ENCODE results near the gene CXCR6.

CXCR6 gene

DNA sequence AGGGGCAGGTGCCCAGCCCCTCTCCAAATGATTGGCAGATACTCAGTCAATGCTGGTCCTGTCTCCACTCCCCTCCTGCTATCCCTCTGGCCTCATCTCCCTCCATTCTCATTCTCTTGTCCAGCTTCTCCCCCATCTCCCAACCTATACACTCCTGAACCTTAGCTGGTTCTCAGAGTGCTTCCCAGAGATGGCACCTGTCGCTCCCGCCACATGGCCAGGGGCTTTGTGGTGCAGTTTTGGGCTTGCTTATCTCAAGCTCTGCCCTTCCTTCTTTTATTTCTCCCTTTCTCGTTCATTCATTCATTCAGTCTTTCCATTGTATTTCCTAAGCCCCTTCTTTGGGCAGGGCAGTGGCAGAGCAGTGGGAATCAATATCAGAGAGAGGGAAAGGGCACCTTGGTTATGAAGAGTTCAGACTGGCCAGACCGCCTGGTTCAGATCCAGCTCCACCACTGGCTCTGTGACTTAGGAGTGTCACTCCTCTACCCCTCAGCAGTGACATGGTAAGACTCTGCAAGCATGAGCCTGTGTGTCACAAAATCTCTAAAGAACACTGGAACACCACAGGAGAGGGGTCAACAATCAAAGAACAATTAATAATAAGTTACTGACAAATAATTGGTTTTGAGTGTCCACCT is 20.2 kb upstream of the CXCR6 start:
- DNase-seq, result no peak

DNA sequence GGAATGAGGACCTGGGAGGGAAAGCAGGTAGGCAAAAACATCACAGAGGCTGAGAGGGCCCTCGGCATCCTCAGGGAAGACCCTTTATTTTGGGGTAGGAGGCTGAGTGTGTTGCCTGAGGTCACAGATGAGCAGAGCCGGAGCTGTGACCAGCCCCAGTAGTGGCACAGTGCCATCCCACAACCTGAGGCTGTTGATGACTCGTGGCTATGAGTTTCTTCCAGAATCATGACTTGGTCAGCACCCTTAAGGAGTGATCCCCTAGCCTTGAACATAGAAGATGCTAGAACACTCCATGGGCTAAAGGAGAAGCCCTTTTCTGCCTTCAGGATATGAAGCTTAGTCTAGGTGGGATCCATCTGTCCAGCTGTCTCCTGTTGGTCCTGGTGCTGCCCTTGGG is 19.5 kb upstream of the CXCR6 start:
- DNase-seq, result no peak

DNA sequence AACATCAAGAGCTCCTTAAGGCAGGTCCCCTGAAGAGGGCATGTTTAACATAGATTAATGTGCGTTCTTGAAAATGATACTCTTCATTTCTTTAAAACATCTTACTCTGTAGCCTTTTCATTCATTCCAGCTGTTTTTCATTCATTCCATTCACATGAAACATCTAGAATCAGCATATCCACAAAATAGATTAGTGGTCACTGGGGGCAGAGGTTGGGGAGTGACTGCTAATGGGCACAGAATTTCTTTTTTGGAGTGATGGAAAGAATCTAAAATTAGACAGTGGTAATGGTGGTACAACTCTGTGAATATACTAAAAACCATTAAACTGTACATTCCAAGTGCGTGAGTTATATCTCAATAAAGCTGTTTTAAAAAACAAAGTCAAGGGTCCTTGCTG is 15.4 kb upstream of the CXCR6 start:
- DNase-seq, result no peak

DNA sequence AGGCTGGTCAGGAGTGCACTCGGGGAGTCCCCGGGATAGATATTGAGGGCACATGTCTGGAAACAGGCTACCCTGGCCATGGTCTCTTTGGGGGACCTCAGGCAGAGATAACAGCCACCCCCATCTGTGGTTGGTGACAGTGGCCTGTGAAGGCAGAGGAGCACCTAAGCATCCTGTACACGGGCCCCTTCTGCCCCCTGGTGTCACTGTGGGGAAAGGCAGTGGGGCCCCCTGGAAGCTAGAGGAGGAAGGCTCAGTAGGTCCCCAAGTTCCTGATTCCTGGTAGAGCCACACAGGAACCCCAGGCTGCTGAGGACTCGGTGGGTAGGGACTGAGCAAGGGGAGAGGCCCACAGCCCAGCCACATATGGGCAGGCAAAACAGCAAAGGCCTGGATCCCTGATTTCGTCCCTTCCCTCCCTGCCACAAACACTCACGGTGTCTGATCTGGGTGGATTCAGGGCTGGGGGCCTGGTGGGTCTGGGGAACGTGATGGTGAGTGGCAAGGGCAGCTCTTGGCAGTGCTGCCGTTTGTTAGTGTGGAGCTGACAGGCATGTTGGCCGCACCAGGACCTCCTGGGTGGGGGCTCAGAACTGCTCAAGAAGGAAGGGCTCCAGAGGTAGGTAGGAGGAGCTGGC is 14.1 kb upstream of the CXCR6 start:
- peak; percentile 69 for DNase-seq

DNA sequence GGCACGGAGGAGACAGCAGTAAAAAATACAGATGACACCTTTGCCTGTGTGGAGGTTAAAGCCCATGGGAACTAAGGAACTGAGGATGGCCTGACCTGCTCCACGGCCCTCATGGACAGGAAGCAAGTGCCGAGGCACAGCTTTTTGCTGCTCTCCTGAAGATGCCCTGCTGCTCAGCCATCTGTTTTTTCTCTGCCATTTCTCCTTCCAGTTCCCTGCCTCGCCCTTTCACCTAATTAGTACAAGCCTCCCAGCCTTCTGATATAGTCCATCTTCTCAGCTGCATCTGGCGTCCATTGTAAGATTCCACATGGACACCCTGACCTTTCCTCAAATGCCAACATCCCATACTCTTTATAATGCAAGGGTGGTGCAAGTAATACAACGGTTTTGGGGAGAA is 11.8 kb upstream of the CXCR6 start:
- DNase-seq, result no peak

DNA sequence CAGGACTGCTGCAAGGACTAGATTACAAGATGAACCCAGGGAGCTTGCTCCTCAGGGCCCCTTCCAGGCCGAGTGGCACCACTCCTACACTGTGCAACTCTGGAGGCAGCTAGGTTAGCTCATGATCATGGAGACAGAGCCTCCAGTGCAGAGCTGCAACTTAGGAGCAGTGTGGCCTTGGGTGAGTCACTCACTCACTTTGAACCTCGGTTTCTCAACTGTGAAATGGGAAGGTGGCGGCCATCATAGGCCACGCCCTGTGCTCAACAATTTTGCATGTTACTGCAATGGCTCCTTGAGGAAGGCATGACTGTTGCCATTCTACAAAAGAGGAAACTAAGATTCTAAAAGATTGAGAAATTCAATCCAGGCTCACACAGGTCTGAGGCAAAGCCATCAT is 11.2 kb upstream of the CXCR6 start:
- no peak for DNase-seq

DNA sequence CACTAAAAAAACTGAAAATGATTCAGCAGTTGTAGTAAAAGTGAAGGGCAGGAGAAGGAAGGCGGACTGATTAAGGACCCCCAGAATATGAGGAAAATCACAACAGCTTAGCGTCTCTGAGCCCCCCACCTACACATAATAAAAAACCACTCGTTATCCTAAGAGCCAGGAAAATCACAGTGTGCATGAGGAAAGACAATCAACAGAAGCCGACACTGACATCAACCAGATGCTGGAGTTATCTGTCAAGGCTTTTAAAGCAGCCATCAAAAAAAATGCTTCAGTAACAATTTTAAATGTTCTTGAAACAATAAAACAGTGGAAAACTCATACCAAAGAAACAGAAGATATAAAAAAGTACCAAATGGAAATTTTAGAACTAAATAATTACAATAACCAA is 9.7 kb upstream of the CXCR6 start:
- DNase-seq, result no peak

DNA sequence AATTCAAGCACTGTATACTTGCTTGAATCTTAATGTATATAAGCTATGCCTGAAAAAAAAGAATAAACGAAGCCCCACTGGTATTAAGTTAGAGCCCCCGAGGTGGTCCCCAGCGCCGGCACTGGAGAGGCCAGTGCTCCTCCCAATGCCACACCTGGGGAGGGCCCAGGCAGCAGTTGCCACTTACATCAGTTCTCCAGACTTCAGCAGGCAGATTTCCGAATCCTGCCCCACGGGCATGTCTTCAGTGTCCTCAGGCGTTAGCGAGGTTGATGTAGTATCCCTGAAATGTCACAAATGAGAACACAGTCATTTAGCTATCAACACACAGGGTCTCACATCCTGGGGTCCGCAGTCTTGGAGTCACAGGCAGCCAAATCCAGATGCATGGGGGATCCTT is 7.0 kb upstream of the CXCR6 start:
- DNase-seq, result no peak

DNA sequence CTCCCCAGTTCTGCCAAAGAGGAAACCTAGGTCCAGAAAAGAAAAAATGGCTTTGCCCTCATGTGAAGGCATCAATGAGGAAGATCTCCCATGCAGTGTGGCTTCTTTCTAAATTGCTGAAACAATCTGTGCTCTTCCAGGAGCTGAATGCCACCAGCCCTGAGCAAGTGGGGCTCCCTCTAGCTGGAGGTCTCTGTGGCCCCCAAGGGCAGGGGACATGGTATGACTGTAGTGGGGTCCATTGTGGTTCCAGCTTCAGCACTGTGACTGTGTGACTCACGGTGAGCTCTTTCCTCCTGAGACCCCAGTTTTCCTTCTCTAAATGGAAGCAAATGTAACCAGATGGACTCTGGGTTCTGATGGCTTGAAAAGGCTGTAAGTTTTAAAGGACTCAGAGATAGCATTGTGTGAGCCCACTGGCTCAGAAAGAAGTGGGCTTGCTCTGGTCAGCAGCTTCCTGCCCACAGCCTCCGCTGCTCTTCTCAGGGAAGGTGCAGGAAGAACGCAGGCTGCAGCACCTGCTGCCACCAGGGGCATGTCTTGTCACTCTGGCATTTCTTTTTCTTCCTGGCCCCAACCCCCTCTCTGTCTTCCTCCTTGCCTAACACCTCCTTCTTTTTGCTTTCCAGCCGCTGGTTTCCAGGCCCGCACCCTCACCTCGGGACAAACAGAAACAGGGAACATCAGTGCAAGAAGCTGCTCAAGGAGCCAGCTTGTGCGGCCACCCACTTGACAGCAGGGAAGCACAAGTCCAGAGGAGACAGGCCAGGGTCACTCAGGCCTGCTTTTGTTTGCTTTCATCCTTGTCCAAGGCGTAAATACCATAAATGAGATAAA is 5.8 kb upstream of the CXCR6 start:
- DNase-seq, result no peak

DNA sequence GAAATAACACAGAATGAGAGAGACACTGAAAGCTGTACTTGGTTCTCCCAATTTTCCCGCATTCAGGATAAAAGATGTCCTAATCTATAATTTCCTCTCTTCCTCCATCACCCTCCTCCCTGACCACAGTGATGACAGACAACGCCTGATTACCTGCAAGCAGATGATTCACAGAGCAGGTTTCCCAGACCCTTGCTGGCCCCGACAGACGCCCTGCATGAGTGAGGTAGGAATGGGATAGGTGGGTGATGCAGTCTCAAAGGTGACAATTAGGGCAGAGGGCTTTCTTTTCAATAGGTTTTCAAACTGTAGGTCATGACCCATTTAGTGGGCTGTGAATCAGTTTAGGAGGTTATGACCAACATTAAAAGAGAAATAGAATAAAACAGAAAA is 5.2 kb upstream of the CXCR6 start:
- DNase-seq, result no peak

DNA sequence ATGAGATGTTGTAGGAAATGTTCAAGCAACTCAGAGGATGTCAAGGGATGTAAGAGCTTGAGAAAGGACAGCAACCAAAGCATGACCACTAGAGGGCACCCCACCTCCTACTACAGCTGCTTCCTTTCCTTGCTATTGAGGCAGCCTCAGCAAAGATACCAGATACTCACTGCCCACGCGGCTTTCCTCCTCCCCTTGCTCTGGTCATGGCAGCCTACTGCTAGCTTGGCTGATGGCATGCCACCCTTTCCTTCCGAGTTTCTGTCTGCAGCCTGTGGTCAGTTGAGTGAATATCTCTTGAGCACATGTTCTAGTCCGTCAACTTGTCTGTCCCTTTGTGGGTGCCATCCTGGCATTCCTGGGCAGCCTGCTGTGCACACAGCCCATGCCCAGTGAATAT is 4.4 kb upstream of the CXCR6 start:
- DNase-seq, result peak; percentile 83

DNA sequence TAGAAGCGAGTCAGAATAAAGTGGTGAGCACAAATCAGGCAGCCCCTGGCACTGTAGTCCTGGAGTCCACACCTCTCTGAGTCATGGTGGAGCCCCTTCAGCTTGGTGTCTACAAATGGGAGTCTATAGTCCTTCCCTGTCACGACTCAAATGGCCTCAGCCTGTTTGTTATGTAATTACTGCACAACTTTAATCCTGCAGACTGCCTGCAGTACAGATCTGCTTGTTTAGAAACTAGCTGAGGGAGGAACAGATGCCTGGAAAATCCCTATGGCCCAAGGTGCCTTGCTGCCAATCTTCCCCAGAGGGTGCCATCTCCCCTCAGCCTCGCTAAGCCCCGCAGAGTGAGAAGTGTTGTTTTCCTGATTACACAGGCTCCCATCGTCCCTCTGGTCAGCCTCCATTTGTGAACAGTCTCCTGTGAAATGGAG is 3.9 kb upstream of the CXCR6 start:
- no peak for DNase-seq

DNA sequence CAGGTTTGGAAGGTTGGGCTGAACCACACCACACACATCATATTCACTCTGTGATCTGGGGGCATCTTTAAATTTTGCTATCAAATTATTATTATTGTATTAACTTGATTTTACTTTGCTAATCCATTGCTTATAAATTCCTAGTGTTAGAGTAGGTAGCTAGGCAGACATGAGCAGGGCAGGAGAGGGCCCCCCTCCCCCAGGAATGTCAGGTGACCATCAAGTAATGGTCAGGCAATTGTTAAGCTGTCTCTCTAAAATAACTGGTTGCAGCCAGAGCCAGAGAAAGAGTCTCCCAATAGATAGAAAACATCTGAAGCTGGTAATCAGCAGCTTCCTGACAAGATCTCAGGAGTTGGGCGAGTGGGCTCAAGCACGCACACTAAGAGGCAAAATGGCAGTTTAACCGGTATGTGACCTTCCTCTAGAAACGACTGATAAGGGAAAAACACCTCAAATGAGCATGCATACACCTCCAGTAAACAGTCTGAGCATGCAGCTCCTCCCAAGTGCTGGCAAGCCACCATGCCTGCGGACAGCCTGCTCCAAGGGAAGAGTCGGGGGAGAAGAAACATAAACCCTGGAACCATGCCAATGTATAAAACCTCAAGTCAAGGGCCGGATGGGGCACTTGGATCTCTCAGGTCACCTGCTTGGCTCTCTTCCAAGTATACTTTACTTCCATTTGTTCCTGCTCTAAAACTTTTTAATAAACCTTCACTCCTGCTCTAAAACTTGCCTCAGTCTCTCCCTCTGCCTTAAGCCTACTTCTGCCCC is 3.1 kb upstream of the CXCR6 start:
- no peak for DNase-seq

DNA sequence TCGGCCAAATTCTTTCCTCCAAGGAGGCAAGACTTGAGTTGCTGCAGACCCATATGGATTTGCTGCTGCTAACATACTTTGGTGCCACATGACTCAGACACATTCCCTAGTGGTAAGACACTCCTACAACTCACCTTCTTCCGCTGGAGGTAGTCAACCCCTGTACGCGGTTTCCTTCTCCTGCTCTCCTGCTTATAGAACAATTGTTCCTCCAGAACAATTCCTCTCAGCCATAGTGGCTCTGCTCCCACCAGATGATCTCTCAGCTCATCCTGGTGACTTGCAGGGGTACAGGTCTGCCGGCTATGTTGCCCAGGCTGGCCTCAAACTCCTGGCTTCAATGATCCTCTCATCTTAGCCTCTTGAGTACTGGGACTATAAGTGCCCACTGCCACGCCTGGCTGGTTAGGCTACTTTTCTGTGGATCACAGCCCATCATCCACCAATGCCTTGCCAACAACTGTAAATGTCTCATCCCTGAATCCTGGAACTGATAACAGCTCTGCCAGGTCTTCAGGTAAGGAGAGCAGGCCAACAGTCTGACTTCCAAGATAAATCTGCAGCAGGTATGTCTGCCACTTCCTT is 2.4 kb upstream of the CXCR6 start:
- DNase-seq, result no peak

DNA sequence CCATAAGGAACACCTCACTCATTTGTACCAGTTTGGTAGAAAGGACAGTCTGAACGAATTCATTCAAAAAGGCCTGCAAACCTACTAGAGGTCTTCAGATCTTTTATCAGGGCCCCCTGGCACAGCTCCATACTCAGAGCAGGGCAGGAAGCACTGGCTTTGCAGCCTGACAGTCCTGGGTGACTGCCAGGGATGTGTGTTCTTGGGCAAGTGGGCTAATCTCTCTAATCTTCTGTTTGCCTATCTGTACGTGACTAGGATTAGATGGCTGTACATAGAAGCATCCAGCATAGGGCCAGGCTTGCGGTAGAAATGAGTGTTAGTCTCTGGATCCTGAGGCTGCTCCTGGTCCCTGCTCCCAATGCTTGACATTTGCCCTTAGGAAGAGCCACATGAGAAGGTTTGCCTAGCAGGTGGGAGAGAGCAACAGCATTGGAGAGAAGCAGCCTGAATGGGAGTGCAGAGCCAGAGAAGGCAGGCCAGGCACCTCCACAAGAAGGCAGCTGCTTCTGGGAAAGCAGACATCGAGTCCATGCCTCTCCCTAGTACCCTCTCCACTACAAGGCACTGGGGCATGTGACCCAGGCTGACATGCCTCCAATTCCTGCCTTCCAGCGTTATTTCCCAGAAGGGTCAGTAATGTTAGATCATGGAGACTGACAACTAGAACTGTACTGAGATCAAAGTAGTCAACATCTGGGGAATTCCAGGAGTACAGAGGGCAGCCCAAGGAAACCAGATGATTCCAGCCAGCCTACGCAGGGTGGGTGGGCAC is 1.0 kb upstream of the CXCR6 start:
- no peak for DNase-seq

DNA sequence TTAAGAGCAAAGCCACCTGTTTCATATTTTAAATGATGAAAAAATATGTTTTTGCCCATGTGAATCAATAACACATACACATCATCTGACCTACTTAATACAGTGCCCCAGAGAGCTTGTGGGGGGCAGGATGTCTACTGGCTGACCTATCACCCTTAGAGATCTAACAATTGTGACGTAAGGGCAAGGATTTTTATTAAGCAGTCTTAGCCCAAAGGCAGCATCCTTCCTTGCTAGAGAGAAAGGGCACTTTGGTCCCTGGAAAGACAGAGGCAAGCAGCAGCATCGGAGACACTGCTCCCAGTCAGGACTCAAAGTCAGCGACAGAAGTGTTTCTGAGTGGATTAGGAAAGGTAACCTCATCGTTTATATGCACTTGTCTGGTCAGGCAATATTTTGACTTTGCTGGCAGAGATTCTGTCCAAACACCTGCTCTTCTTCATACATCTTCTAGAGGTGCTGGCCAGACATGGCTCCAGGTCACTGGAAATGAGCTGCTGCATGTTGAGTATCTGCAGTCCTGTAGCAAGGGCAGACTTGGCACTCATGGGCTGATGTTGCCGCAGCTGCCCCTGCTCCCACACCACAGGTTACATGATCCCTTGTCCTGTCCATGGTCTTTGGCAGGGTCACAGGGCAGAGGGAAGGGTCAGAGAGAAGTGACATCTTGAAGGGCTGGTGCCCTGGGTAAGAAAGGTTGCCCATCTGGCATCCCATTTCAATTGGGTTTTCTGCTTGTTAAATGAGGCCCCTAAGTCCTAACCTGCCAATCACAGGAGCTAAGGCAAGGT is 1.8 kb downstream of the CXCR6 start:
- DNase-seq, result no peak

DNA sequence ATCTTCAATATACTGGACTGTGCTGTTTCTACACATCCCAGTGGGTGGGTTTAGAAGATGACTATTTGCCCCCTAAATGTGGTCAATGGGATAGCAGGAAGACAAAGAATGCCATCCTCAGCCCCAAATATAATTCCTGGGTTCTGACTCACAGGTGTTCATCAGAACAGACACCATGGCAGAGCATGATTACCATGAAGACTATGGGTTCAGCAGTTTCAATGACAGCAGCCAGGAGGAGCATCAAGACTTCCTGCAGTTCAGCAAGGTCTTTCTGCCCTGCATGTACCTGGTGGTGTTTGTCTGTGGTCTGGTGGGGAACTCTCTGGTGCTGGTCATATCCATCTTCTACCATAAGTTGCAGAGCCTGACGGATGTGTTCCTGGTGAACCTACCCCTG is 3.0 kb downstream of the CXCR6 start:
- DNase-seq, result no peak

DNA sequence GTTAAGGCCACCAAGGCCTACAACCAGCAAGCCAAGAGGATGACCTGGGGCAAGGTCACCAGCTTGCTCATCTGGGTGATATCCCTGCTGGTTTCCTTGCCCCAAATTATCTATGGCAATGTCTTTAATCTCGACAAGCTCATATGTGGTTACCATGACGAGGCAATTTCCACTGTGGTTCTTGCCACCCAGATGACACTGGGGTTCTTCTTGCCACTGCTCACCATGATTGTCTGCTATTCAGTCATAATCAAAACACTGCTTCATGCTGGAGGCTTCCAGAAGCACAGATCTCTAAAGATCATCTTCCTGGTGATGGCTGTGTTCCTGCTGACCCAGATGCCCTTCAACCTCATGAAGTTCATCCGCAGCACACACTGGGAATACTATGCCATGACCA is 3.6 kb downstream of the CXCR6 start:
- DNase-seq, result no peak

DNA sequence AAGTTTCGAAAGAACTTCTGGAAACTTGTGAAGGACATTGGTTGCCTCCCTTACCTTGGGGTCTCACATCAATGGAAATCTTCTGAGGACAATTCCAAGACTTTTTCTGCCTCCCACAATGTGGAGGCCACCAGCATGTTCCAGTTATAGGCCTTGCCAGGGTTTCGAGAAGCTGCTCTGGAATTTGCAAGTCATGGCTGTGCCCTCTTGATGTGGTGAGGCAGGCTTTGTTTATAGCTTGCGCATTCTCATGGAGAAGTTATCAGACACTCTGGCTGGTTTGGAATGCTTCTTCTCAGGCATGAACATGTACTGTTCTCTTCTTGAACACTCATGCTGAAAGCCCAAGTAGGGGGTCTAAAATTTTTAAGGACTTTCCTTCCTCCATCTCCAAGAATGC is 4.1 kb downstream of the CXCR6 start:
- DNase-seq, result no peak

DNA sequence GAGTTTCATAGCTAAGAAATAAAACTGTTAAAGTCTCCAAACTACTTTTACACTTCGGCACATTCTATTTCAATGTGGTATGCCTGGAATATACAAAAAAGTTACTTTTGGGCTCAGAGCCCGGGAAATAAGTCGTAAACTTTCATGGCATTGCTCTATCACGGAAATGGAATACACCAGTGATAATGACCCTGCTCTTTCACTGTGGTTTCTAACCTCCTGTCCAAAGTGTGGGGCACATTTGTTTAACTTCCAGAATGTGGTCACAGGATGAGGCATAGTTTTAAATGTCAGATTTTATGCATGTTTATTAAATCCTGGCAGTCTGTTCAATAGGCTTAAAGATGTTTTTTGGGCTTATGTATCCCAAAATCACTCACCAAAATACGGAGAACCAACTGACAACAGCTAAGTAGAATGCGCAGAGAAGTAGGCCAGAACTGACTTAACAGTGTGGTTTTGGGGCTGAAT is 5.1 kb downstream of the CXCR6 start:
- no peak for DNase-seq

DNA sequence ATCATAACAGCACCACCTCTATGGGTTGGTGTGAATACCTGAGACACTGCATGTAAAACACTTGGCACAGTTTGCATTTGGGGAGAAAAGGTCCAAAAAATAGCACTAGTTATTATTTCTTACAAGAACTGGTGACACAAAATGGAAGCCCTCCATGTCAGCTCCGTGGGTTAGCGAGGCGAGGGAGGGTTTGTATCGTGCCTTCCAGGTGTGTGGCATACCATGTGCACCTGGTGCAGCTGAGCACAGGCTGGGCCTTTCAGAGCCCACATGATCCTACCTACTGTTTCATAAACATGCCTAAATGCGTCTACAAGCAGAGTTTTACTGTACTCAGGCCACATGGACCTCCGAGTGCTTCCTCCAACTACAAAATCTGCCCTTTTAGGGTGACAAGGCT is 5.6 kb downstream of the CXCR6 start:
- DNase-seq, result no peak
